Osteocyte (in vitro differentiated cells): ENCODE data around the gene SMIM10L2A. TPM values are rescaled to one million over a fixed set of nuclear protein-coding genes. Genes with fewer than 3 reads are reported as not detected.

Experiments used
- DNase-seq: peaks from one replicate; pipeline ENCODE4 v3.0.0; 2021; ENCODE audit warnings: mixed read lengths; ENCODE audit not compliant: unreplicated experiment; ENCODE audit errors: extremely low spot score
- H3K27ac Mint-ChIP-seq: one replicate; pipeline ENCODE4 v1.8.0; 2021; ENCODE audit warnings: mild to moderate bottlenecking, mixed read lengths; ENCODE audit not compliant: unreplicated experiment
- H3K27me3 Mint-ChIP-seq: one replicate; pipeline ENCODE4 v1.8.0; 2021; ENCODE audit warnings: mixed read lengths; ENCODE audit not compliant: unreplicated experiment
- H3K36me3 Mint-ChIP-seq: one replicate; pipeline ENCODE4 v1.8.0; 2021; ENCODE audit warnings: mixed read lengths; ENCODE audit not compliant: unreplicated experiment
- H3K4me1 Mint-ChIP-seq: one replicate; pipeline ENCODE4 v1.8.0; 2021; ENCODE audit warnings: mixed read lengths; ENCODE audit not compliant: unreplicated experiment
- H3K4me3 Mint-ChIP-seq: one replicate; pipeline ENCODE4 v1.8.0; 2021; ENCODE audit warnings: mild to moderate bottlenecking, moderate library complexity, mixed read lengths; ENCODE audit not compliant: unreplicated experiment
- H3K9me3 Mint-ChIP-seq: one replicate; pipeline ENCODE4 v1.8.0; 2021; ENCODE audit warnings: mixed read lengths; ENCODE audit not compliant: unreplicated experiment
- CTCF ChIP-seq: fragments of 200-600 bp; sonication (generic); IDR thresholded peaks from 2 replicates; pipeline ENCODE4 v1.5.0; 2021; ENCODE audit warnings: antibody characterized with exemption, mild to moderate bottlenecking, moderate library complexity
- total RNA-seq: library from RNA; stranded (reverse); gene quantifications from 2 replicates; pipeline ENCODE4 v1.2.1, GENCODE V29; 2021

SMIM10L2A gene
- total RNA-seq, 1 donor from 2014 or later, result 0.32 TPM

GRCh38 chrX:135436456-135436855, 14.7 kb downstream of the SMIM10L2A start:
- Mint-ChIP-seq H3K27ac (no peak overlapping the region), H3K4me3 (no peak overlapping the region), H3K4me1 (no peaks in the 10 kb centered on the region), H3K36me3 (no peaks in the 10 kb centered on the region), H3K9me3 (peaks cover 6% of the 10 kb centered on the region), H3K27me3 (peaks cover 5% of the 10 kb centered on the region)
- TF ChIP-seq CTCF, result no peak
- no peak for DNase-seq

DNA sequence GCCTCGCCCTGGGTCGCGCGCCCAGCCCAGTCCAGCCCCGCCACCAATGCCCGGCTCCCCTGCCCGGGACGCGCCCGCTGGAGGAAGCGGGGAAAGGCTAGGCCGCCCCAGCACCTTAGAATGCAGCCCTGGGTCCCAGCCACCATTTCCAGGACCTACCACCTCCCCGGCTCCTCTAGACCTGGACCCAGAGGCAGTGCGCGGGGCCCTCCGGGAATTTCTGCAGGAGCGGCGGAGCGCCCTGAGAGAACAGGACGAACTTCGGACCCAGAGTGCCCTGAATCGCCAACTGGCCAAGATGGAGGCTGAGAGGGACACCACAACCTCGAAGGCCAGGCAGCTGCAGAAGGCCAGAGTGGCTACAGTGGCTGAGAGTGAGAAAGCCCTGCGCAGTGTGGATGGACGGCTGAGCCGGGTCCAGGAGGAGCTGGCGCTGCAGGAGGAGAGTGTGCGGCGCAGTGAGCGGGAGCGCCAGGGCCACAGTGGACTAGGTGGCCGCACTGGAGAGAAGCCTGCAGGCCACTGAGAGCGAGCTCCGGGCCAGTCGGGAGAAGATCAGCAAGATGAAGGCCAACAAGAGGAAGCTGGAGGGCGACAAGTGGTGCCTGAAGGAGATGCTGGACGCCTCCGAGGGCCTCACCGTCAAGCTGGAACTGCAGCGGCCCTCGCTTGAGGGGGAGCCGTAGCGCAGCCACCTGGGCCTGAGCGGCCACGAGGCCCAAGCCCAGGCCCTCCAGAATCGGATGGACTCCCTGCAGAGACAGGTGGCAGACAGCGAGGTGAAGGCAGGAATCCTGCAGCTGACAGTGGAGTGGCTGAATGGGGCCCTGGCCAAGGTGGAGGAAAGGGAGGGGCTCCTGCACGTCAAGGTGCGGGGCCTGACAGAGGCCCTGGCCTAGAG, 15.5 kb downstream of the SMIM10L2A start:
- H3K36me3 Mint-ChIP-seq, result no peaks in the 10 kb centered on the region
- H3K27me3 Mint-ChIP-seq, result peaks cover 2% of the 10 kb centered on the region
- no peak overlapping the region for H3K27ac Mint-ChIP-seq
- H3K4me1 Mint-ChIP-seq, result no peaks in the 10 kb centered on the region
- no peak overlapping the region for H3K4me3 Mint-ChIP-seq
- no peak for DNase-seq
- H3K9me3 Mint-ChIP-seq, result no peaks in the 10 kb centered on the region
- no peak for TF ChIP-seq CTCF

- H3K36me3 Mint-ChIP-seq, result no peaks in the 10 kb centered on the region
- no peak for TF ChIP-seq CTCF
Observed at GRCh38 chrX:135437867-135438733, 16.4 kb downstream of the SMIM10L2A start.

GRCh38 chrX:135438734-135439043, 16.9 kb downstream of the SMIM10L2A start:
- H3K9me3 Mint-ChIP-seq, result no peaks in the 10 kb centered on the region
- no peak for TF ChIP-seq CTCF
- DNase-seq, result no peak
- H3K36me3 Mint-ChIP-seq, result no peaks in the 10 kb centered on the region
- no peak overlapping the region for H3K4me3 Mint-ChIP-seq
- H3K4me1 Mint-ChIP-seq, result no peaks in the 10 kb centered on the region
- H3K27ac Mint-ChIP-seq, result no peak overlapping the region
- H3K27me3 Mint-ChIP-seq, result peaks cover 2% of the 10 kb centered on the region

More at GRCh38 chrX:135437867-135438733, 16.4 kb downstream of the SMIM10L2A start:
- Mint-ChIP-seq H3K27ac (no peak overlapping the region), H3K9me3 (no peaks in the 10 kb centered on the region), H3K4me1 (no peaks in the 10 kb centered on the region), H3K27me3 (peaks cover 2% of the 10 kb centered on the region), H3K4me3 (no peak overlapping the region)
- no peak for DNase-seq
